WTC11 (cell line): ENCODE data around the gene MIPEP. TPM values are rescaled to one million over a fixed set of nuclear protein-coding genes. Genes with fewer than 3 reads are reported as not detected.

ENCODE experiments used
- ATAC-seq: fragments of 200-7000 bp; cut with Tn5 transposase; 2 replicates; pipeline ENCODE4 v1.10.0; 2021; ENCODE audit warnings: mild to moderate bottlenecking, moderate library complexity
- CTCF ChIA-PET: fragments of 300-600 bp; sonication (Branson Sonifier 250); formaldehyde crosslinking; loops from one replicate; lab custom pipeline; 2021; ENCODE audit warnings: antibody characterized with exemption; lab: Charles Lee
- POLR2A ChIA-PET: fragments of 350-600 bp; sonication (Branson Sonifier 250); formaldehyde crosslinking; loops from one replicate; lab custom pipeline; 2021; ENCODE audit warnings: antibody characterized with exemption; lab: Charles Lee
- DNase-seq: peaks from one replicate; pipeline ENCODE4 v3.0.0; 2021; ENCODE audit warnings: low spot score
- H3K27ac Mint-ChIP-seq: 2 replicates; pipeline ENCODE4 v1.8.0; 2021; ENCODE audit warnings: mixed read lengths
- H3K27me3 Mint-ChIP-seq: 2 replicates; pipeline ENCODE4 v1.8.0; 2021; ENCODE audit warnings: low read depth, mild to moderate bottlenecking, moderate library complexity, mixed read lengths
- H3K36me3 Mint-ChIP-seq: 2 replicates; pipeline ENCODE4 v1.8.0; 2021; ENCODE audit warnings: mixed read lengths
- H3K4me1 Mint-ChIP-seq: 2 replicates; pipeline ENCODE4 v1.8.0; 2022; ENCODE audit warnings: mixed read lengths
- H3K4me3 Mint-ChIP-seq: 2 replicates; pipeline ENCODE4 v1.8.0; 2021; ENCODE audit warnings: mild to moderate bottlenecking, moderate library complexity, mixed read lengths
- H3K9me3 Mint-ChIP-seq: 2 replicates; pipeline ENCODE4 v1.8.0; 2021; ENCODE audit warnings: mixed read lengths
- AFF4 ChIP-seq: sonication (generic); formaldehyde crosslinking; IDR thresholded peaks from 2 replicates; pipeline ENCODE4 v1.8.1; 2023; ENCODE audit warnings: mild to moderate bottlenecking, missing genetic modification reagents, borderline replicate concordance
- ATF2 ChIP-seq: sonication (generic); formaldehyde crosslinking; IDR thresholded peaks from 2 replicates; pipeline ENCODE4 v1.8.1; 2022; ENCODE audit warnings: low read depth, missing genetic modification reagents, borderline replicate concordance
- CDX4 ChIP-seq: fragments of 250-450 bp; sonication (Bioruptor Pico); IDR thresholded peaks from 2 replicates; pipeline ENCODE4 v1.9.0; 2021; ENCODE audit warnings: moderate library complexity, mild to moderate bottlenecking, inconsistent platforms, borderline replicate concordance
- ELF4 ChIP-seq: sonication (generic); formaldehyde crosslinking; IDR thresholded peaks from 2 replicates; pipeline ENCODE4 v1.8.1; 2022; ENCODE audit warnings: low read depth, mild to moderate bottlenecking, moderate library complexity, missing genetic modification reagents
- ESRRA ChIP-seq: sonication (generic); formaldehyde crosslinking; IDR thresholded peaks from 2 replicates; pipeline ENCODE4 v1.8.1; 2022; ENCODE audit warnings: mild to moderate bottlenecking, missing genetic modification reagents, borderline replicate concordance
- FOXK1 ChIP-seq: sonication (generic); formaldehyde crosslinking; IDR thresholded peaks from 2 replicates; pipeline ENCODE4 v1.8.0; 2022; ENCODE audit warnings: mild to moderate bottlenecking, moderate library complexity, missing genetic modification reagents
- FOXP1 ChIP-seq: sonication (generic); formaldehyde crosslinking; IDR thresholded peaks from 2 replicates; pipeline ENCODE4 v1.8.0; 2022; ENCODE audit warnings: missing genetic modification reagents, mild to moderate bottlenecking, moderate library complexity, borderline replicate concordance
- GTF2I ChIP-seq: fragments of 250-450 bp; sonication (Bioruptor Pico); conservative IDR thresholded peaks from 2 replicates; pipeline ENCODE4 v1.4.0; 2021; ENCODE audit warnings: mild to moderate bottlenecking
- HMGA2 ChIP-seq: fragments of 250-450 bp; sonication (Bioruptor Pico); IDR thresholded peaks from 2 replicates; pipeline ENCODE4 v1.4.0; 2021; ENCODE audit warnings: mild to moderate bottlenecking, moderate library complexity
- JUN ChIP-seq: sonication (generic); formaldehyde crosslinking; IDR thresholded peaks from 2 replicates; pipeline ENCODE4 v1.8.0; 2023; ENCODE audit warnings: mild to moderate bottlenecking, missing genetic modification reagents
- PRDM15 ChIP-seq: sonication (generic); formaldehyde crosslinking; IDR thresholded peaks from 2 replicates; pipeline ENCODE4 v1.8.0; 2022; ENCODE audit warnings: missing genetic modification reagents
- PREB ChIP-seq: sonication (generic); formaldehyde crosslinking; IDR thresholded peaks from 2 replicates; pipeline ENCODE4 v1.8.1; 2022; ENCODE audit warnings: mild to moderate bottlenecking, missing genetic modification reagents, moderate library complexity, borderline replicate concordance
- RORB ChIP-seq: fragments of 250-450 bp; sonication (Bioruptor Pico); IDR thresholded peaks from 2 replicates; pipeline ENCODE4 v1.9.0; 2021; ENCODE audit warnings: mild to moderate bottlenecking
- SMAD3 ChIP-seq: sonication (generic); formaldehyde crosslinking; IDR thresholded peaks from 2 replicates; pipeline ENCODE4 v1.8.0; 2022; ENCODE audit warnings: missing genetic modification reagents, mild to moderate bottlenecking, borderline replicate concordance
- SOX15 ChIP-seq: fragments of 250-450 bp; sonication (Bioruptor Pico); IDR thresholded peaks from 2 replicates; pipeline ENCODE4 v1.9.0; 2021; ENCODE audit warnings: mild to moderate bottlenecking
- SP1 ChIP-seq: sonication (generic); formaldehyde crosslinking; conservative IDR thresholded peaks from 2 replicates; pipeline ENCODE4 v1.8.1; 2022; ENCODE audit warnings: missing genetic modification reagents
- TEAD1 ChIP-seq: sonication (generic); formaldehyde crosslinking; IDR thresholded peaks from 2 replicates; pipeline ENCODE4 v1.8.0; 2022; ENCODE audit warnings: mild to moderate bottlenecking, missing genetic modification reagents
- ZNF219 ChIP-seq: sonication (generic); formaldehyde crosslinking; IDR thresholded peaks from 2 replicates; pipeline ENCODE4 v1.8.0; 2023; ENCODE audit warnings: missing genetic modification reagents, mild to moderate bottlenecking, borderline replicate concordance
- ZNF232 ChIP-seq: sonication (generic); formaldehyde crosslinking; IDR thresholded peaks from 2 replicates; pipeline ENCODE4 v1.8.0; 2022; ENCODE audit warnings: mild to moderate bottlenecking, missing genetic modification reagents
- ZNF263 ChIP-seq: sonication (generic); formaldehyde crosslinking; IDR thresholded peaks from 2 replicates; pipeline ENCODE4 v1.8.1; 2022; ENCODE audit warnings: low read depth, mild to moderate bottlenecking, moderate library complexity, missing genetic modification reagents
- ZNF317 ChIP-seq: sonication (generic); formaldehyde crosslinking; IDR thresholded peaks from 2 replicates; pipeline ENCODE4 v1.8.1; 2023; ENCODE audit warnings: low read depth, mild to moderate bottlenecking, moderate library complexity, missing genetic modification reagents, borderline replicate concordance
- ZNF423 ChIP-seq: fragments of 250-450 bp; sonication (Bioruptor Pico); IDR thresholded peaks from 2 replicates; pipeline ENCODE4 v2.1.2; 2022; ENCODE audit warnings: mild to moderate bottlenecking, moderate library complexity
- total RNA-seq: library from RNA; stranded (reverse); gene quantifications from 3 replicates; pipeline ENCODE4 v1.2.3, GENCODE V29; 2021

MIPEP gene
- total RNA-seq, 1 experiment from 2014 or later = 30.5 TPM

- TF ChIP-seq ATF2 = no peak
- no peak for TF ChIP-seq SP1 (CRISPR knock-in tag)
- no peak for TF ChIP-seq ZNF232 (CRISPR knock-in tag)
Observed at GRCh38 chr13:23752111-23753001, 136.8 kb downstream of the MIPEP start (continued).

- Mint-ChIP-seq H3K27me3 (no peaks in the 10 kb centered on the region), H3K4me3 (no peak overlapping the region), H3K27ac (no peak overlapping the region), H3K36me3 (peaks cover 6% of the 10 kb centered on the region; the same call in 1 of the 2 replicates), H3K4me1 (peaks cover 50% of the 10 kb centered on the region), H3K9me3 (peaks cover 3% of the 10 kb centered on the region; the same call in 1 of the 2 replicates)
- TF ChIP-seq TEAD1 (CRISPR knock-in tag) (no peak), PRDM15 (CRISPR knock-in tag) (no peak), RORB (CRISPR knock-in tag) (no peak), ZNF317 (CRISPR knock-in tag) (no peak), CDX4 (CRISPR knock-in tag) (no peak), SMAD3 (CRISPR knock-in tag) (no peak), HMGA2 (CRISPR knock-in tag) (no peak), JUN (no peak), ELF4 (CRISPR knock-in tag) (no peak), AFF4 (CRISPR knock-in tag) (no peak), PREB (CRISPR knock-in tag) (no peak), ZNF423 (no peak), FOXP1 (no peak), GTF2I (CRISPR knock-in tag) (no peak), FOXK1 (CRISPR knock-in tag) (no peak), ZNF219 (CRISPR knock-in tag) (no peak), ESRRA (CRISPR knock-in tag) (no peak), ZNF263 (CRISPR knock-in tag) (no peak), SOX15 (CRISPR knock-in tag) (no peak)
- ATAC-seq = no peak
- CTCF ChIA-PET = interaction anchor here (2.0 kb wide), 1 partner anchor 9 kb away, joined by 14 read pairs; no protein-coding TSS in a partner anchor
- DNase-seq = no peak
- POLR2A ChIA-PET = no interaction called here
Observed at GRCh38 chr13:23751195-23751594, 138.0 kb downstream of the MIPEP start.
